Spleen (tissue), 11 donors: ENCODE measurements around the gene MAN1C1. TPM values are rescaled to one million over a fixed set of nuclear protein-coding genes. Genes with fewer than 3 reads are reported as not detected.

Source experiments
- DNase-seq: peaks from one replicate; pipeline ENCODE4 v3.0.0-alpha.2; 2020
- H3K27ac ChIP-seq, 8 donors: fragments of 200-600 bp; sonication (generic) in 7 of 8; 1 replicate in 4 of 8; 2 replicates in 4 of 8; pipeline versions ENCODE4 v1.5.0 to v1.8.0; 2016 to 2021; ENCODE audit warnings: inconsistent platforms in 4 of 8, mild to moderate bottlenecking in 4 of 8, moderate library complexity in 1 of 8
- H3K27me3 ChIP-seq, 7 donors: fragments of 200-600 bp; sonication (generic) in 6 of 7; replicated peaks in 1 of 7; 1 replicate in 4 of 7; 2 replicates in 3 of 7; pipeline versions ENCODE4 v1.5.0 to v1.8.0; 2016 to 2021; ENCODE audit warnings: inconsistent platforms in 3 of 7, mild to moderate bottlenecking in 1 of 7
- H3K36me3 ChIP-seq, 6 donors: fragments of 200-600 bp; sonication (generic) in 5 of 6; 1 replicate in 4 of 6; 2 replicates in 2 of 6; pipeline versions ENCODE4 v1.5.0 to v1.8.0; 2016 to 2021; ENCODE audit warnings: inconsistent platforms in 2 of 6
- H3K4me1 ChIP-seq, 6 donors: fragments of 200-600 bp; sonication (generic) in 5 of 6; 1 replicate in 3 of 6; 2 replicates in 3 of 6; pipeline versions ENCODE4 v1.5.0 to v1.8.0; 2016 to 2021; ENCODE audit warnings: inconsistent platforms in 3 of 6
- H3K4me3 ChIP-seq, 8 donors: fragments of 200-600 bp; sonication (generic) in 7 of 8; 1 replicate in 4 of 8; 2 replicates in 4 of 8; pipeline versions ENCODE4 v1.5.0 to v1.8.0; 2016 to 2021; ENCODE audit warnings: inconsistent platforms in 4 of 8, mild to moderate bottlenecking in 4 of 8, moderate library complexity in 2 of 8
- H3K9me3 ChIP-seq, 8 donors: fragments of 200-600 bp; sonication (generic) in 7 of 8; 1 replicate in 4 of 8; 2 replicates in 4 of 8; pipeline versions ENCODE4 v1.5.0 to v1.8.0; 2016 to 2021; ENCODE audit warnings: inconsistent platforms in 4 of 8
- POLR2A ChIP-seq, 3 donors: fragments of 450-650 bp; IDR thresholded peaks; one replicate each; pipeline ENCODE4 v1.5.1; 2017; ENCODE audit warnings: antibody characterized with exemption in 3 of 3, mild to moderate bottlenecking in 1 of 3
- POLR2AphosphoS5 ChIP-seq, 3 donors: sonication (generic); formaldehyde crosslinking; IDR thresholded peaks; one replicate each; pipeline ENCODE4 v1.5.1; 2017; ENCODE audit warnings: antibody characterized with exemption in 3 of 3
- WGBS, 5 donors: extraction: QIAGEN DNeasy Blood & Tissue Kit in 3 of 5; methylation state at CpG; one replicate each; pipeline versions ENCODE4 v1.1.5 to v1.1.7; 2013 to 2018; 5-methylcytosine and 5-hydroxymethylcytosine counted together
- intact Hi-C: fragments of 100-400 bp; cut with DNase I; formaldehyde crosslinking; loops from one replicate; pipeline ENCODE4 v1.15.0; 2023; ENCODE audit warnings: low total_unique reads
- polyA plus RNA-seq, 3 donors: library from polyadenylated mRNA; stranded (reverse); fragments of 200-250 nt; gene quantifications; one replicate each; pipeline ENCODE4 v1.2.1, GENCODE V29; 2013
- total RNA-seq, 7 donors: library from RNA; depleted of rRNA in 3 of 7; stranded (reverse); fragments of >200 nt in 3 of 7; fragmentation: NEBNext Ultra II Directional in 4 of 7; extraction: Animal tissue kit (Norgen Biotek cat#: 25700) in 4 of 7; gene quantifications; one replicate each; pipeline versions ENCODE4 v1.1.0 to v1.2.1, GENCODE V29; 2016 to 2021
- TF ChIP-seq, protein P1 (sequence below), 11 experiments: fragments of 200-600 bp in 7 of 11; fragments of 450-650 bp in 4 of 11; sonication (generic) in 4 of 11; IDR thresholded peaks in 8 of 11; conservative IDR thresholded peaks in 3 of 11; 1 replicate in 7 of 11; 2 replicates in 4 of 11; pipeline versions ENCODE4 v1.4.0 to v1.8.0; 2016 to 2021; ENCODE audit warnings: antibody characterized with exemption in 11 of 11, inconsistent platforms in 4 of 11, mild to moderate bottlenecking in 1 of 11
- donor health status: healthy with polysubstance abuse.
- donor health status: DM: no; HTN: no; CAD: no; lungs with moderate emphysema.
- donor health status: DM: no; HTN: no; CAD: no.
- donor health status: Bipolar disorder and iron deficiency.
- donor health status: healthy.
- donor health status: DM: no; HTN: no; CAD: no.
- donor health status: DM: yes; HTN: yes; CAD: no.

Gene MAN1C1
- total and polyA plus RNA-seq, 10 donors = 4.6 to 54.3 (median 41.1) TPM

DNA sequence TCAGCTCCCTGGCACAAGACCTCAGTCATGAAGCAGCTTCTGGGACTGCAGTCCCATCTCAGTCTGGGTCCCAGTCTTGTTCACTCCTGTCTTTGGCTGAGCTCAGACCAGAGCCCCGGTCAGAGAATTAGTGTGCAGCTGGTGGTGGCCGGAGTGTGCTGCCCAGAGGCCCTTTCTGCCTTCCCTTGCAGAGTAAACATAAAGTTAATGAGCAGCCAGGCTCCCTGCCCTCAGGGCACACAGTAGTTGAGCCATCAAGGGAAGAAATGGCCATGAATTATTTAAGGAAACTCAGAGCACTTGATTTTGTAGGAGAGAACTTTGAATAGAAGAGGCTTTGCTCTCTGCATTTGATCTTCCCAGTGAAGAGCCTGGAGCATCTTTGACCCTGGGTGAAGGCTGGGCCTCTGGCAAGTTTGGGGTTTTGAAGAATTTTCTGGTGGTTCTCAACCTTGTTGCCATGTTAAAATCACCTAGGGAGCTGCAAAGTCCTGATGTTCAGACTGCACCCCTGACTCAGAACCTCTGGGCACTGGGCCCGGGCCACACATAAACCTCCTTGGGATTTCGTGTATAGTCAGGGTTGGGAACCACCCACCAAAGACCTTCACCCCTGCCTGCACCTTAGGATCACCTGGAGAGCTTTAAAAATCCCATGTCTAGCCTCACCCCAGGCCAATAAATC, 157.0 kb downstream of the MAN1C1 start:
- peaks cover 0 to 55% (median 4%) of the 10 kb centered on the region in 6 donors for H3K36me3 ChIP-seq
- intact Hi-C loops = no loop called here
- H3K9me3 ChIP-seq = no peaks in the 10 kb centered on the region
- WGBS, 5 donors = 75 to 96% (median 90%) methylated on average over 4 of the region's 4 CpGs
- H3K27ac ChIP-seq = peak overlapping the region in 2 of 8 donors; percentile 34 to 66
- H3K27me3 ChIP-seq = no peaks in the 10 kb centered on the region
- DNase-seq = no peak
- no peak overlapping the region for H3K4me3 ChIP-seq
- TF ChIP-seq, protein P1, sequence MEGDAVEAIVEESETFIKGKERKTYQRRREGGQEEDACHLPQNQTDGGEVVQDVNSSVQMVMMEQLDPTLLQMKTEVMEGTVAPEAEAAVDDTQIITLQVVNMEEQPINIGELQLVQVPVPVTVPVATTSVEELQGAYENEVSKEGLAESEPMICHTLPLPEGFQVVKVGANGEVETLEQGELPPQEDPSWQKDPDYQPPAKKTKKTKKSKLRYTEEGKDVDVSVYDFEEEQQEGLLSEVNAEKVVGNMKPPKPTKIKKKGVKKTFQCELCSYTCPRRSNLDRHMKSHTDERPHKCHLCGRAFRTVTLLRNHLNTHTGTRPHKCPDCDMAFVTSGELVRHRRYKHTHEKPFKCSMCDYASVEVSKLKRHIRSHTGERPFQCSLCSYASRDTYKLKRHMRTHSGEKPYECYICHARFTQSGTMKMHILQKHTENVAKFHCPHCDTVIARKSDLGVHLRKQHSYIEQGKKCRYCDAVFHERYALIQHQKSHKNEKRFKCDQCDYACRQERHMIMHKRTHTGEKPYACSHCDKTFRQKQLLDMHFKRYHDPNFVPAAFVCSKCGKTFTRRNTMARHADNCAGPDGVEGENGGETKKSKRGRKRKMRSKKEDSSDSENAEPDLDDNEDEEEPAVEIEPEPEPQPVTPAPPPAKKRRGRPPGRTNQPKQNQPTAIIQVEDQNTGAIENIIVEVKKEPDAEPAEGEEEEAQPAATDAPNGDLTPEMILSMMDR (IDR thresholded peaks at IDR 0.05 in 8 of 11, conservative IDR thresholded peaks at IDR 0.05 in 3 of 11) = no peak
- TF ChIP-seq POLR2A (IDR thresholded peaks at IDR 0.05) = no peak
- no peak for TF ChIP-seq POLR2AphosphoS5 (IDR thresholded peaks at IDR 0.05)
- peaks cover 19 to 61% (median 40%) of the 10 kb centered on the region in 6 donors for H3K4me1 ChIP-seq

DNA sequence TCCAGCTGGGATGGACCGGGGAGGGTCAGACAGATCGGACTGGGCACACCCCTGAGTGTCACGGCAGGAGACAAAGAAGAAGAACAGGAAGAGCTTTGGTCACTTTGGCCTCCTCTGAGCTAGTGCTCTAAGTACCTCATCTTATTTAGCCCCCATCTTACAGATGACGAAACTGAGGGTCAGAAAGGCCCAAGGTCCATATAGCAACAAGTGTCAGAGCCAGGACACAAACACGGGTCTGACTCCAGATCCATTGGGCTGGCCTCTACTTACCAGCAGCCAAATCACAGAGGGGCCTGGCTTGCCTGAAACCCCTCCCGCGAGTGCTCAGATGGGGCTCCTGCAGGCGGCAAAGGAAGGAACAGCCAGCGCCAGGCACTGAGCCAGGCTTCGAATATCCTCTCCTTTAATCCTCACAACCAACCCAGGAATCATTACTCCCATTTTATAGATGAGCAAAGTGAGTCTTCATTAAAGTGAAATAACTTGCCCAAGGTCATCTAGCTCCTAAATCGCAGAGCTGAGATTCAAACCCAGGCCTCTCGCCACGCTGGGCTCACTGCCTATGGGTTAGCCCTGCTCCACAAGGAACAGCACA, 157.7 kb downstream of the MAN1C1 start:
- WGBS, 5 donors = 69 to 79% (median 73%) methylated on average over 13 of the region's 13 CpGs
- TF ChIP-seq, protein P1 (IDR thresholded peaks at IDR 0.05 in 8 of 11, conservative IDR thresholded peaks at IDR 0.05 in 3 of 11) = no peak
- TF ChIP-seq POLR2AphosphoS5 (IDR thresholded peaks at IDR 0.05) (no peak), POLR2A (IDR thresholded peaks at IDR 0.05) (no peak)
- H3K27ac ChIP-seq = peak overlapping the region in 4 of 8 donors; percentile 11 to 66 (median 27)
- no peak for DNase-seq
- intact Hi-C loops = no loop called here
- H3K4me3 ChIP-seq = no peak overlapping the region
- H3K9me3 ChIP-seq = no peaks in the 10 kb centered on the region
- H3K27me3 ChIP-seq = no peaks in the 10 kb centered on the region
- peaks cover 19 to 59% (median 40%) of the 10 kb centered on the region in 6 donors for H3K4me1 ChIP-seq
- H3K36me3 ChIP-seq = peaks cover 0 to 61% (median 5%) of the 10 kb centered on the region in 6 donors

DNA sequence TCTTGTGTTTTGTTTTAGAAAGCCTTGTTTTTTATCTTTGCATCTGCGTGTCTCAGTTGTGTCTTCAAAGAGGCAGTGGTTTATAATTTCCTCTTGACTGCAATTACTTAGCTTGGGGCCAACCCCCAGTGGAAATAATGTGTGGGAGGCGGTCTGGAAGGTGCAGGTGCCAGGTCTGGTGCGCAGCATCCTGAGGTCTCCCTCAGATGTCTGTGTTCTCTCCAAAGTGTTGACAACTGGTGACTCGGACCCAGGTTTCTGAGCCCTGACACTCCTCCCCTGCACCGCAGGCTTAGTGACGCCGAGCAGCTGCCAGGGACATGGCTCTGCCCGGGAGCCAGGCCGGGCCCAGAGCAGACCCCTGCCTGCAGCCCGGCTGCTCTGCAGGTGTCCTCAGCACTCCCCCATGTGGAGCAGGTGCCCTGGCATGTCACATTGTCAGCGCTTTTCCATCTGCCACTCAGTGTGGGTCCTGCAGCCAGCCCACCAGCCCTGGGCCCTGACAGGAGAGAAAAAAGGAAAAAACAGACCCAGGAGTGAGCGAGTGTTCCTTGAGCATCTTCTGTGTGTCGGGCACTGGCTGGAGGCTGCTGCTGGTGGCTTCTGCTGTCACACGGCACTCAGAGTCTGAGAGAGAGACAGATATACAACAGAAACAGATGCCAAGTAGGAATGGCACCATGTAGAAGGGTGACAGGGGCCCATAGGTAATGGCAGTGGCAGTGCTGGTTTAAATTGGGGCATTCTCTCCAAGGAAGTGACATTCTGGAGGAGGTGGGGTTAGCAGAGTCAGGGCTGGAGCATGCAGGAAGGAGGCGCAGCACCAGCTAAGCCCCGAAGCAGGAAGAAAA, 158.6 kb downstream of the MAN1C1 start:
- Histone ChIP-seq H3K27me3 (no peaks in the 10 kb centered on the region), H3K36me3 (peaks cover 0 to 65% (median 5%) of the 10 kb centered on the region in 6 donors), H3K9me3 (no peaks in the 10 kb centered on the region), H3K4me3 (peak overlapping the region in 2 of 8 donors; percentile 1 to 37), H3K4me1 (peaks cover 19 to 51% (median 39%) of the 10 kb centered on the region in 6 donors), H3K27ac (peak overlapping the region in 4 of 8 donors; percentile 34 to 73 (median 58))
- WGBS, 5 donors = 40 to 54% (median 50%) methylated on average over 11 to 16 of the region's 16 CpGs
- DNase-seq = peak; percentile 82
- intact Hi-C loops = no loop called here
- TF ChIP-seq POLR2AphosphoS5 (IDR thresholded peaks at IDR 0.05) = peak; percentile 37 to 64 (median 41)
- TF ChIP-seq POLR2A (IDR thresholded peaks at IDR 0.05) = no peak
- TF ChIP-seq, protein P1 (IDR thresholded peaks at IDR 0.05 in 8 of 11, conservative IDR thresholded peaks at IDR 0.05 in 3 of 11) = no peak
